IPS-NIHi7 (cell line): ENCODE data around the gene MAP4K4.

Source experiments
- DNase-seq: peaks from one replicate; pipeline ENCODE4 v3.0.0; 2012; ENCODE audit warnings: mixed read lengths; ENCODE audit errors: extremely low spot score

MAP4K4 gene

GRCh38 chr2:101692766-101693165 is 4.7 kb upstream of the MAP4K4 start:
- DNase-seq = no peak

GRCh38 chr2:101693991-101694588 is 3.4 kb upstream of the MAP4K4 start:
- no peak for DNase-seq

- peak; percentile 34 for DNase-seq
Measured at GRCh38 chr2:101696272-101697123, 1.0 kb upstream of the MAP4K4 start.

- DNase-seq = no peak
Measured at GRCh38 chr2:101698014-101698843, 722 bp downstream of the MAP4K4 start.

- no peak for DNase-seq
Measured at GRCh38 chr2:101698844-101699754, 1.6 kb downstream of the MAP4K4 start.

GRCh38 chr2:101699755-101700461 is 2.4 kb downstream of the MAP4K4 start:
- no peak for DNase-seq

GRCh38 chr2:101704046-101704466 is 6.5 kb downstream of the MAP4K4 start:
- no peak for DNase-seq

GRCh38 chr2:101704816-101705578 is 7.5 kb downstream of the MAP4K4 start:
- no peak for DNase-seq

GRCh38 chr2:101706121-101706818 is 8.8 kb downstream of the MAP4K4 start:
- DNase-seq = no peak

- DNase-seq = no peak
Measured at GRCh38 chr2:101706819-101707177, 9.3 kb downstream of the MAP4K4 start.

GRCh38 chr2:101710036-101710435 is 12.5 kb downstream of the MAP4K4 start:
- no peak for DNase-seq

- DNase-seq = no peak
Measured at GRCh38 chr2:101710471-101711318, 13.2 kb downstream of the MAP4K4 start.

- DNase-seq = no peak
Measured at GRCh38 chr2:101714118-101714517, 16.6 kb downstream of the MAP4K4 start.

- no peak for DNase-seq
Measured at GRCh38 chr2:101717071-101717845, 19.8 kb downstream of the MAP4K4 start.

- DNase-seq = no peak
Measured at GRCh38 chr2:101718479-101718878, 21.0 kb downstream of the MAP4K4 start.

GRCh38 chr2:101718993-101719571 is 21.6 kb downstream of the MAP4K4 start:
- no peak for DNase-seq

GRCh38 chr2:101720732-101721131 is 23.2 kb downstream of the MAP4K4 start:
- DNase-seq = no peak
